ENCODE results near the gene ARHGEF1.

Gene ARHGEF1

GRCh38 chr19:41853344-41853743 is 29.6 kb upstream of the ARHGEF1 start:
- no peak overlapping the region for H3K4me3 ChIP-seq (ENCODE audit: control insufficient read depth, low read depth, low read length)
- no peak for TF ChIP-seq CTCF (IDR thresholded peaks at IDR 0.05; ENCODE audit: control insufficient read depth, insufficient read depth, low read depth, low read length, missing control alignments)
- DNase-seq (ENCODE audit: low read depth), result no peak

GRCh38 chr19:41853768-41854167 is 29.2 kb upstream of the ARHGEF1 start:
- DNase-seq (ENCODE audit: low read depth), result no peak
- TF ChIP-seq CTCF (IDR thresholded peaks at IDR 0.05; ENCODE audit: control insufficient read depth, insufficient read depth, low read depth, low read length, missing control alignments), result no peak

GRCh38 chr19:41859213-41859617 is 23.8 kb upstream of the ARHGEF1 start:
- H3K4me3 ChIP-seq (ENCODE audit: control insufficient read depth, low read depth, low read length), result peak overlapping the region; percentile 99
- no peak for TF ChIP-seq CTCF (IDR thresholded peaks at IDR 0.05; ENCODE audit: control insufficient read depth, insufficient read depth, low read depth, low read length, missing control alignments)
- DNase-seq (ENCODE audit: low read depth), result no peak

More at GRCh38 chr19:41853768-41854167, 29.2 kb upstream of the ARHGEF1 start:
- H3K4me3 ChIP-seq (ENCODE audit: control insufficient read depth, low read depth, low read length), result no peak overlapping the region

- peak; percentile 92 for DNase-seq (ENCODE audit: low read depth)
Observed at GRCh38 chr19:41859618-41860418, 23.2 kb upstream of the ARHGEF1 start, which contains the start of gene RPS19. Gene RPS19 (plus strand): TSS chr19:41860255. CDS start chr19:41860775, 520 bp downstream.

GRCh38 chr19:41860419-41861115 is 22.4 kb upstream of the ARHGEF1 start:
- peak overlapping the region; percentile 99 for H3K4me3 ChIP-seq (ENCODE audit: control insufficient read depth, low read depth, low read length)
- DNase-seq (ENCODE audit: low read depth), result no peak
- no peak for TF ChIP-seq CTCF (IDR thresholded peaks at IDR 0.05; ENCODE audit: control insufficient read depth, insufficient read depth, low read depth, low read length, missing control alignments)

More at GRCh38 chr19:41859618-41860418, 23.2 kb upstream of the ARHGEF1 start, which contains the start of gene RPS19:
- TF ChIP-seq CTCF (IDR thresholded peaks at IDR 0.05; ENCODE audit: control insufficient read depth, insufficient read depth, low read depth, low read length, missing control alignments), result peak; percentile 55
- peak within 1 kb of the TSS; percentile 99 for H3K4me3 ChIP-seq (ENCODE audit: control insufficient read depth, low read depth, low read length)

GRCh38 chr19:41861116-41861768 is 21.7 kb upstream of the ARHGEF1 start:
- TF ChIP-seq CTCF (IDR thresholded peaks at IDR 0.05; ENCODE audit: control insufficient read depth, insufficient read depth, low read depth, low read length, missing control alignments), result no peak
- DNase-seq (ENCODE audit: low read depth), result no peak

More at GRCh38 chr19:41861116-41861768, 21.7 kb upstream of the ARHGEF1 start:
- peak overlapping the region; percentile 99 for H3K4me3 ChIP-seq (ENCODE audit: control insufficient read depth, low read depth, low read length)

Measured in AG09309 (cell line).